Osteoblast (primary cell): Measurements from ENCODE around the gene SHROOM3. TPM values are rescaled to one million over a fixed set of nuclear protein-coding genes. Genes with fewer than 3 reads are reported as not detected.

ENCODE experiments used
- DNase-seq: peaks from one replicate; pipeline ENCODE4 v3.0.0; 2011; ENCODE audit warnings: low spot score, mixed read lengths; ENCODE audit not compliant: insufficient read length; ENCODE audit errors: missing footprints
- H2AFZ ChIP-seq: 2 replicates; pipeline ENCODE4 v1.6.0; 2011; ENCODE audit warnings: mild to moderate bottlenecking, low read length
- H3K27ac ChIP-seq: 2 replicates; pipeline ENCODE4 v1.5.1; 2011; ENCODE audit warnings: mild to moderate bottlenecking, low read depth, low read length, moderate library complexity
- H3K27me3 ChIP-seq: 2 replicates; pipeline ENCODE4 v1.6.0; 2012; ENCODE audit warnings: mild to moderate bottlenecking, control low read depth, inconsistent platforms, low read length, moderate library complexity; ENCODE audit not compliant: insufficient read depth
- H3K36me3 ChIP-seq: 2 replicates; pipeline ENCODE4 v1.5.1; 2011; ENCODE audit warnings: mild to moderate bottlenecking, low read length, control low read depth, moderate library complexity; ENCODE audit not compliant: insufficient read depth
- H3K4me1 ChIP-seq: 2 replicates; pipeline ENCODE4 v1.5.1; 2011; ENCODE audit warnings: mild to moderate bottlenecking, low read length, control low read depth, moderate library complexity; ENCODE audit not compliant: insufficient read depth
- H3K4me2 ChIP-seq: 2 replicates; pipeline ENCODE4 v1.6.0; 2011; ENCODE audit warnings: mild to moderate bottlenecking, low read length; ENCODE audit not compliant: insufficient read depth
- H3K4me3 ChIP-seq: fragments of 200-600 bp; sonication (generic); 3 replicates; pipeline ENCODE4 v1.5.1; 2012; ENCODE audit warnings: mild to moderate bottlenecking, low read length, inconsistent platforms; ENCODE audit not compliant: insufficient read depth
- H3K79me2 ChIP-seq: 2 replicates; pipeline ENCODE4 v1.6.0; 2012; ENCODE audit warnings: mild to moderate bottlenecking, low read length, control low read depth, inconsistent platforms; ENCODE audit not compliant: insufficient read depth
- H3K9me3 ChIP-seq: 2 replicates; pipeline ENCODE4 v1.5.1; 2011; ENCODE audit warnings: low read depth, low read length, control low read depth
- H4K20me1 ChIP-seq: 2 replicates; pipeline ENCODE4 v1.6.0; 2012; ENCODE audit warnings: mild to moderate bottlenecking, low read length, control low read depth; ENCODE audit not compliant: insufficient read depth
- total RNA-seq: library from RNA; depleted of rRNA; stranded (reverse); fragments of >200 nt; gene quantifications from 2 replicates; pipeline ENCODE4 v1.2.3, GENCODE V29; 2012
- TF ChIP-seq, protein P1 (sequence below): IDR thresholded peaks from 2 replicates; pipeline ENCODE4 v1.5.1; 2011; ENCODE audit warnings: mild to moderate bottlenecking, low read depth, low read length, moderate library complexity; ENCODE audit errors: extremely low read depth

SHROOM3 gene
- total RNA-seq, 1 donor, result 9.8 TPM

DNA sequence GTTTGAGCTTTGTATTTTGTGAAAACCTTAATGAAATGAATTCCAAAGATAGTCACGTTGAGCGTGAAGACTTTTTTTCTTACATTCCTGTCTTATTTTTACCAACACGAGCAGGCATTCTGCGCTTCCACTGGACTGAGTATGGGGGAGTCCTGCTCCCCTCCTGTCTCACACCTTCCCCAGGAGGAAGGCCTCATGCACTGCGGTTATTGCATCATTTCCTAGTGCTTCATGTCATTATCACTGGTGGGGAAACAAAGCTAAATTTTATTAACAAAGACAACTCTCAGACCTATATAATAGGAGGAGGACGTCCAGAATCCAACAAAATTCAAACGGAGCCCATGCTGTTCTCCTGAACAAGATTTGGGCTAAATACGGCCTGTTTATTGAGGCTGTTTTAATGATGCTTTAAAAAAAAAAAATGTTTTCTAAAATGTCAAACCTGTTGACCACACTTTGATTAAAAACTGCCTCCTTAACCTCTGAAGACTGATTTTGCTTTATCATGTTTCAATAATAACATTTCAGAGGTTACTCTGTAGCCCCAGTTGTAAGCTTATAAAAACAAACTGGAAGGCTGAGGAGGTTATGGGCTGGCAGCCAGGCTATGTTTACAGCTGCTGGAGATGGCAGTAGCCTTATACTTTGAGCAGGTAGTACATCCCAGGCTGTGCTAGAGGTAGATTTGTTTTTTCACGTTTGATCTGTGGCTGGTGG is 344.9 kb downstream of the SHROOM3 start:
- H3K27me3 ChIP-seq, result no peaks in the 10 kb centered on the region
- H3K36me3 ChIP-seq, result peaks cover 12% of the 10 kb centered on the region
- DNase-seq, result peak; percentile 34
- no peaks in the 10 kb centered on the region for H3K9me3 ChIP-seq
- H3K4me2 ChIP-seq, result no peak overlapping the region
- peaks cover 13% of the 10 kb centered on the region for H3K79me2 ChIP-seq
- H3K4me1 ChIP-seq, result peaks cover 35% of the 10 kb centered on the region
- TF ChIP-seq, protein P1, sequence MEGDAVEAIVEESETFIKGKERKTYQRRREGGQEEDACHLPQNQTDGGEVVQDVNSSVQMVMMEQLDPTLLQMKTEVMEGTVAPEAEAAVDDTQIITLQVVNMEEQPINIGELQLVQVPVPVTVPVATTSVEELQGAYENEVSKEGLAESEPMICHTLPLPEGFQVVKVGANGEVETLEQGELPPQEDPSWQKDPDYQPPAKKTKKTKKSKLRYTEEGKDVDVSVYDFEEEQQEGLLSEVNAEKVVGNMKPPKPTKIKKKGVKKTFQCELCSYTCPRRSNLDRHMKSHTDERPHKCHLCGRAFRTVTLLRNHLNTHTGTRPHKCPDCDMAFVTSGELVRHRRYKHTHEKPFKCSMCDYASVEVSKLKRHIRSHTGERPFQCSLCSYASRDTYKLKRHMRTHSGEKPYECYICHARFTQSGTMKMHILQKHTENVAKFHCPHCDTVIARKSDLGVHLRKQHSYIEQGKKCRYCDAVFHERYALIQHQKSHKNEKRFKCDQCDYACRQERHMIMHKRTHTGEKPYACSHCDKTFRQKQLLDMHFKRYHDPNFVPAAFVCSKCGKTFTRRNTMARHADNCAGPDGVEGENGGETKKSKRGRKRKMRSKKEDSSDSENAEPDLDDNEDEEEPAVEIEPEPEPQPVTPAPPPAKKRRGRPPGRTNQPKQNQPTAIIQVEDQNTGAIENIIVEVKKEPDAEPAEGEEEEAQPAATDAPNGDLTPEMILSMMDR, result no peak
- H2AFZ ChIP-seq, result no peak overlapping the region
- no peak overlapping the region for H3K4me3 ChIP-seq
- H3K27ac ChIP-seq, result no peak overlapping the region
- H4K20me1 ChIP-seq, result no peaks in the 10 kb centered on the region

DNA sequence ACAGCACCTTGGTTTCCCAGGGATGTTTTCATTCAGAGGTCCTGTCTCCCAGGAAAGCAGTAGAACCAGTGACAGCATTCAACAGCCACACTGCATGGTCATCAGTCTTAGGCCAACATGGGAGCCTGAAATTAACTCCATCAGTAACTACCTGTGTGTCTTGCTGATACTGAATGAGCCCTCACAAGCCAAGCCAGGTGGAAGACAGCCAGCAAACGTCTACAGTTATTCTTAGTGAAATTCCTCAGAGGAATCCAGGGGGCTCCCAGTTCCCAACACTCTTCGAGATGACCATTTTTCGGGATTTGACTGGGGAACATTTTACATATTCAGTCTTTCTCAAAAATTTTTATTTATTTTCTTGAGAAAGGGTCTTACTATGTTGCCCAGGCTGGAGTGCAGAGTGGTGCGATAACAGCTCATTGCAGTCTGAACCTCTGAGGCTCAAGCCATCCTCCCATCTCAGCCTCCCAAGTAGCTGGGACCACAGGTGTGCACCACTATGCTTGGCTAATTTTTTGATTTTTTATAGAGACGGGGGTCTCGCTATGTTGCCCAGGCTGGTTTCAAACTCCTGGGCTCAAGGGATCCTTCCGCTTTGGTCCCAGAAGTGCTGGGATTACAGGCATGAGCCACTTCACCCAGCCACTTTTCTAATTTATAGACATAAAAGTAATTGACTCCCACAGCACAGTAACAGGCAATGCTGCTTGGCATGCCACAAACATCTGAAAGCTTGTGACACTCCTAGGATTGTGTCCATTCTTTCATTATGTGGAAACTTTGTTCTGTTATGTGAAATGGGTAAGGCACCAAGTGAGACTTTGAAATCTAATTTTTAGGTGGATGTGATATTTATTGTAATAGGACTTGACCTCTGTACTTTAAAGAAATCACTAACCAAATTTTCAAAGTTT is 346.0 kb downstream of the SHROOM3 start:
- Histone ChIP-seq H3K79me2 (peaks cover 13% of the 10 kb centered on the region), H3K36me3 (peaks cover 12% of the 10 kb centered on the region), H3K27ac (peak overlapping the region; percentile 98), H3K4me1 (peaks cover 35% of the 10 kb centered on the region), H3K4me2 (no peak overlapping the region), H3K9me3 (no peaks in the 10 kb centered on the region), H4K20me1 (no peaks in the 10 kb centered on the region), H3K27me3 (no peaks in the 10 kb centered on the region), H3K4me3 (no peak overlapping the region), H2AFZ (no peak overlapping the region)
- TF ChIP-seq, protein P1, result no peak
- DNase-seq, result no peak

DNA sequence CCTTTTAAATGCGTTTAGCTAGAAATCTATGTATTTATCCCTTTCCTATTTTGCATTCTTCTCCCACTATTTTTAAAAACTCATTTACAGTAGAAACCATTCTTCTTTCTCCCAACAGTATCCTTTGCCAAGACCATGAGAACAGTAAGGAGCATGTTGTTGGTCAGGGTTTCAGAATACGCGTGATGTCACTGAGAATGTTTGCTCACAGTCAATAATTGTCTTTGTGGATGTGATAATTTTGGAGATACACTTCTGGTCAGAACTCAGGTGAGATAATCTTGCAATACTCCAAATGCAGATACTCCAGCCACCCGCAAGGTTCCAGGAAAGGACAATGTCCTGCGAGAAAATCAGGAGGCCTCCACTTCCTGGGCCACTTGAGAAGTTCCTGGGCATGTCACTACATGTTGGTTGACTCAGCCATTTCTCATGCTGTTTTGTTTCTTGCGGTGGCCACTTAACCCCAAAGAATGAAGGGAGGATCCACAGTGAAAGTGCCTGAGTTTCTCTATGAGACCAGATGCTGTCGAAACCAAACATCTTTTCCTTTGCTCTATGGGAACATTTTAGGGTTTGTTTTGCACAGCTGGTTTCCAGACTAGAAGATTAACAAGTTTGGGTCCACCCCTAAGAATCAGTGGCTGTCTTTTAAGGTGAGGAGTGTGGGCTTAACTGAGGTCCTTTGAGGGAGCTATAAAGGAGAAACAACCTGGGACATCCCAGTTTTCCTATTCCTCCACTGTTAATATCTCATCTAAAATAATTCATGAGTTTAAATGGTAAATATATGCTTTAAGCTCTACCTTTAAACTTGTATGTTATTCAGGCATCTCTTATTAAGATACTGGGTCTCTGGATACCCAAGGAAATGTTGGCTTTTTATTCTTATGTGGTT is 346.9 kb downstream of the SHROOM3 start:
- H2AFZ ChIP-seq, result no peak overlapping the region

More for the DNA sequence above, 346.9 kb downstream of the SHROOM3 start:
- DNase-seq, result peak; percentile 82
- Histone ChIP-seq H3K27me3 (no peaks in the 10 kb centered on the region), H3K4me2 (peak overlapping the region; percentile 83), H3K4me3 (peak overlapping the region; percentile 62), H3K4me1 (peaks cover 35% of the 10 kb centered on the region), H3K36me3 (peaks cover 12% of the 10 kb centered on the region), H3K9me3 (no peaks in the 10 kb centered on the region), H3K79me2 (peaks cover 13% of the 10 kb centered on the region), H3K27ac (peak overlapping the region; percentile 98), H4K20me1 (no peaks in the 10 kb centered on the region)
- TF ChIP-seq, protein P1, result no peak
